ENCODE measurements around the gene NBL1.

Gene NBL1

DNA sequence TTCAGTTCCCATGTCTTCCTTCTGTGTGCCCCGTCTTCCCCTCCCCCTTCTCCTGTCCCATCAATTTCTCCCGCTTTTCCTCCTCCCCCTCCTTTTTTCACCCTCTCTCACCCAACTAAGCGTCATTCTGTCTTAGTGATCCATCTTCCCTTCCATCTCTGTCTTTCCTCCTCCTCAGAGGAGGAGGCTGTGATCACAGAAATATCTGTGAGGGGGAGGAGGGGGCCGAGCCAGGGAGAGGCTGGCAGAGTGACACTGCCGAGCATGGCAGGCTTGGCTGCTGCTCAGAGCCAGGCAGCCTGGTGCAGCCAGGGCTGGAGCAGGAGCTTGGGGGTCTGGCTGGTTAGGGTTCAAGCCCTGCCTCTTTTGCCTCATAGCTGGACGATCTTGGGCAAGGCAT lies 28.1 kb downstream of the NBL1 start:
- TF ChIP-seq ISL1 (CRISPR knock-in tag; IDR thresholded peaks at IDR 0.05) = no peak
- no peak for TF ChIP-seq TCF4 (CRISPR knock-in tag; IDR thresholded peaks at IDR 0.05; ENCODE audit: borderline replicate concordance)
- TF ChIP-seq ZFP30 (CRISPR knock-in tag; IDR thresholded peaks at IDR 0.05) = no peak
- TF ChIP-seq, protein P1, sequence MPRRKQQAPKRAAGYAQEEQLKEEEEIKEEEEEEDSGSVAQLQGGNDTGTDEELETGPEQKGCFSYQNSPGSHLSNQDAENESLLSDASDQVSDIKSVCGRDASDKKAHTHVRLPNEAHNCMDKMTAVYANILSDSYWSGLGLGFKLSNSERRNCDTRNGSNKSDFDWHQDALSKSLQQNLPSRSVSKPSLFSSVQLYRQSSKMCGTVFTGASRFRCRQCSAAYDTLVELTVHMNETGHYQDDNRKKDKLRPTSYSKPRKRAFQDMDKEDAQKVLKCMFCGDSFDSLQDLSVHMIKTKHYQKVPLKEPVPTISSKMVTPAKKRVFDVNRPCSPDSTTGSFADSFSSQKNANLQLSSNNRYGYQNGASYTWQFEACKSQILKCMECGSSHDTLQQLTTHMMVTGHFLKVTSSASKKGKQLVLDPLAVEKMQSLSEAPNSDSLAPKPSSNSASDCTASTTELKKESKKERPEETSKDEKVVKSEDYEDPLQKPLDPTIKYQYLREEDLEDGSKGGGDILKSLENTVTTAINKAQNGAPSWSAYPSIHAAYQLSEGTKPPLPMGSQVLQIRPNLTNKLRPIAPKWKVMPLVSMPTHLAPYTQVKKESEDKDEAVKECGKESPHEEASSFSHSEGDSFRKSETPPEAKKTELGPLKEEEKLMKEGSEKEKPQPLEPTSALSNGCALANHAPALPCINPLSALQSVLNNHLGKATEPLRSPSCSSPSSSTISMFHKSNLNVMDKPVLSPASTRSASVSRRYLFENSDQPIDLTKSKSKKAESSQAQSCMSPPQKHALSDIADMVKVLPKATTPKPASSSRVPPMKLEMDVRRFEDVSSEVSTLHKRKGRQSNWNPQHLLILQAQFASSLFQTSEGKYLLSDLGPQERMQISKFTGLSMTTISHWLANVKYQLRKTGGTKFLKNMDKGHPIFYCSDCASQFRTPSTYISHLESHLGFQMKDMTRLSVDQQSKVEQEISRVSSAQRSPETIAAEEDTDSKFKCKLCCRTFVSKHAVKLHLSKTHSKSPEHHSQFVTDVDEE (CRISPR knock-in tag; IDR thresholded peaks at IDR 0.05) = no peak
- no peak for TF ChIP-seq SNAI2 (CRISPR knock-in tag; IDR thresholded peaks at IDR 0.05)
- TF ChIP-seq ARNTL (CRISPR knock-in tag; IDR thresholded peaks at IDR 0.05; ENCODE audit: borderline replicate concordance, low read depth) = no peak
- no peak for TF ChIP-seq GLIS3 (CRISPR knock-in tag; IDR thresholded peaks at IDR 0.05)
- TF ChIP-seq PPARA (CRISPR knock-in tag; IDR thresholded peaks at IDR 0.05; ENCODE audit: borderline replicate concordance) = no peak
- no peak for TF ChIP-seq ZNF565 (CRISPR knock-in tag; conservative IDR thresholded peaks at IDR 0.05; ENCODE audit: low read depth)
- TF ChIP-seq, protein P2, sequence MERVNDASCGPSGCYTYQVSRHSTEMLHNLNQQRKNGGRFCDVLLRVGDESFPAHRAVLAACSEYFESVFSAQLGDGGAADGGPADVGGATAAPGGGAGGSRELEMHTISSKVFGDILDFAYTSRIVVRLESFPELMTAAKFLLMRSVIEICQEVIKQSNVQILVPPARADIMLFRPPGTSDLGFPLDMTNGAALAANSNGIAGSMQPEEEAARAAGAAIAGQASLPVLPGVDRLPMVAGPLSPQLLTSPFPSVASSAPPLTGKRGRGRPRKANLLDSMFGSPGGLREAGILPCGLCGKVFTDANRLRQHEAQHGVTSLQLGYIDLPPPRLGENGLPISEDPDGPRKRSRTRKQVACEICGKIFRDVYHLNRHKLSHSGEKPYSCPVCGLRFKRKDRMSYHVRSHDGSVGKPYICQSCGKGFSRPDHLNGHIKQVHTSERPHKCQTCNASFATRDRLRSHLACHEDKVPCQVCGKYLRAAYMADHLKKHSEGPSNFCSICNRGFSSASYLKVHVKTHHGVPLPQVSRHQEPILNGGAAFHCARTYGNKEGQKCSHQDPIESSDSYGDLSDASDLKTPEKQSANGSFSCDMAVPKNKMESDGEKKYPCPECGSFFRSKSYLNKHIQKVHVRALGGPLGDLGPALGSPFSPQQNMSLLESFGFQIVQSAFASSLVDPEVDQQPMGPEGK (CRISPR knock-in tag; IDR thresholded peaks at IDR 0.05; ENCODE audit: borderline replicate concordance) = no peak
- no peak for TF ChIP-seq BACH2 (CRISPR knock-in tag; IDR thresholded peaks at IDR 0.05; ENCODE audit: borderline replicate concordance)
- TF ChIP-seq, protein P3, sequence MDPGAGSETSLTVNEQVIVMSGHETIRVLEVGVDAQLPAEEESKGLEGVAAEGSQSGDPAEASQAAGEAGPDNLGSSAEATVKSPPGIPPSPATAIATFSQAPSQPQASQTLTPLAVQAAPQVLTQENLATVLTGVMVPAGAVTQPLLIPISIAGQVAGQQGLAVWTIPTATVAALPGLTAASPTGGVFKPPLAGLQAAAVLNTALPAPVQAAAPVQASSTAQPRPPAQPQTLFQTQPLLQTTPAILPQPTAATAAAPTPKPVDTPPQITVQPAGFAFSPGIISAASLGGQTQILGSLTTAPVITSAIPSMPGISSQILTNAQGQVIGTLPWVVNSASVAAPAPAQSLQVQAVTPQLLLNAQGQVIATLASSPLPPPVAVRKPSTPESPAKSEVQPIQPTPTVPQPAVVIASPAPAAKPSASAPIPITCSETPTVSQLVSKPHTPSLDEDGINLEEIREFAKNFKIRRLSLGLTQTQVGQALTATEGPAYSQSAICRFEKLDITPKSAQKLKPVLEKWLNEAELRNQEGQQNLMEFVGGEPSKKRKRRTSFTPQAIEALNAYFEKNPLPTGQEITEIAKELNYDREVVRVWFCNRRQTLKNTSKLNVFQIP (CRISPR knock-in tag; IDR thresholded peaks at IDR 0.05; ENCODE audit: borderline replicate concordance, low read depth) = no peak
- TF ChIP-seq ZNF70 (CRISPR knock-in tag; IDR thresholded peaks at IDR 0.05) = no peak
- TF ChIP-seq ZC3H10 (CRISPR knock-in tag; IDR thresholded peaks at IDR 0.05) = no peak
- no peak for TF ChIP-seq CSDC2 (CRISPR knock-in tag; IDR thresholded peaks at IDR 0.05)
- TF ChIP-seq, protein P4, sequence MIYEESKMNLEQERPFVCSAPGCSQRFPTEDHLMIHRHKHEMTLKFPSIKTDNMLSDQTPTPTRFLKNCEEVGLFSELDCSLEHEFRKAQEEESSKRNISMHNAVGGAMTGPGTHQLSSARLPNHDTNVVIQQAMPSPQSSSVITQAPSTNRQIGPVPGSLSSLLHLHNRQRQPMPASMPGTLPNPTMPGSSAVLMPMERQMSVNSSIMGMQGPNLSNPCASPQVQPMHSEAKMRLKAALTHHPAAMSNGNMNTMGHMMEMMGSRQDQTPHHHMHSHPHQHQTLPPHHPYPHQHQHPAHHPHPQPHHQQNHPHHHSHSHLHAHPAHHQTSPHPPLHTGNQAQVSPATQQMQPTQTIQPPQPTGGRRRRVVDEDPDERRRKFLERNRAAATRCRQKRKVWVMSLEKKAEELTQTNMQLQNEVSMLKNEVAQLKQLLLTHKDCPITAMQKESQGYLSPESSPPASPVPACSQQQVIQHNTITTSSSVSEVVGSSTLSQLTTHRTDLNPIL (CRISPR knock-in tag; IDR thresholded peaks at IDR 0.05; ENCODE audit: low read depth) = no peak
- TF ChIP-seq, protein P5, sequence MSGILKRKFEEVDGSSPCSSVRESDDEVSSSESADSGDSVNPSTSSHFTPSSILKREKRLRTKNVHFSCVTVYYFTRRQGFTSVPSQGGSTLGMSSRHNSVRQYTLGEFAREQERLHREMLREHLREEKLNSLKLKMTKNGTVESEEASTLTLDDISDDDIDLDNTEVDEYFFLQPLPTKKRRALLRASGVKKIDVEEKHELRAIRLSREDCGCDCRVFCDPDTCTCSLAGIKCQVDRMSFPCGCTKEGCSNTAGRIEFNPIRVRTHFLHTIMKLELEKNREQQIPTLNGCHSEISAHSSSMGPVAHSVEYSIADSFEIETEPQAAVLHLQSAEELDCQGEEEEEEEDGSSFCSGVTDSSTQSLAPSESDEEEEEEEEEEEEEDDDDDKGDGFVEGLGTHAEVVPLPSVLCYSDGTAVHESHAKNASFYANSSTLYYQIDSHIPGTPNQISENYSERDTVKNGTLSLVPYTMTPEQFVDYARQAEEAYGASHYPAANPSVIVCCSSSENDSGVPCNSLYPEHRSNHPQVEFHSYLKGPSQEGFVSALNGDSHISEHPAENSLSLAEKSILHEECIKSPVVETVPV (CRISPR knock-in tag; IDR thresholded peaks at IDR 0.05) = no peak
- no peak for ATAC-seq

- ATAC-seq = no peak
- TF ChIP-seq ISL1 (CRISPR knock-in tag; IDR thresholded peaks at IDR 0.05) (no peak), GLIS3 (CRISPR knock-in tag; IDR thresholded peaks at IDR 0.05) (no peak), PPARA (CRISPR knock-in tag; IDR thresholded peaks at IDR 0.05; ENCODE audit: borderline replicate concordance) (no peak), ARNTL (CRISPR knock-in tag; IDR thresholded peaks at IDR 0.05; ENCODE audit: borderline replicate concordance, low read depth) (no peak), RARB (CRISPR knock-in tag; IDR thresholded peaks at IDR 0.05) (no peak), ZNF8 (CRISPR knock-in tag; IDR thresholded peaks at IDR 0.05) (no peak), ZFP3 (CRISPR knock-in tag; IDR thresholded peaks at IDR 0.05) (no peak), OSR1 (CRISPR knock-in tag; IDR thresholded peaks at IDR 0.05) (no peak), ESRRG (CRISPR knock-in tag; IDR thresholded peaks at IDR 0.05) (no peak), ZFP30 (CRISPR knock-in tag; IDR thresholded peaks at IDR 0.05) (no peak), TOX (CRISPR knock-in tag; IDR thresholded peaks at IDR 0.05; ENCODE audit: borderline replicate concordance) (no peak)
- TF ChIP-seq, protein P3 (CRISPR knock-in tag; IDR thresholded peaks at IDR 0.05; ENCODE audit: borderline replicate concordance, low read depth) = no peak
- TF ChIP-seq, protein P1 (CRISPR knock-in tag; IDR thresholded peaks at IDR 0.05) = no peak
- TF ChIP-seq, protein P4 (CRISPR knock-in tag; IDR thresholded peaks at IDR 0.05; ENCODE audit: low read depth) = no peak
- TF ChIP-seq, protein P5 (CRISPR knock-in tag; IDR thresholded peaks at IDR 0.05) = no peak
These were observed 31.7 kb downstream of the NBL1 start for GRCh38 chr1:19675797-19676196.

All from SK-N-SH treated with all-trans-retinoic acid at 6 μM for 48 hours (cell line).